Upper lobe of left lung (tissue), 6 donors: Measurements from ENCODE around the gene IL3RA. TPM values are rescaled to one million over a fixed set of nuclear protein-coding genes. Genes with fewer than 3 reads are reported as not detected.

Experiments
- ATAC-seq, 2 donors: fragments of 200-7000 bp; cut with Tn5 transposase; one replicate each; pipeline ENCODE4 v1.9.1; 2022; ENCODE audit warnings: mild to moderate bottlenecking in 2 of 2, moderate library complexity in 2 of 2; ENCODE audit not compliant: low FRiP score in 2 of 2
- DNase-seq, 2 donors: peaks; one replicate each; pipeline ENCODE4 v3.0.0-alpha.2; 2019 to 2020
- H3K27ac ChIP-seq, 4 donors: fragments of 200-600 bp; sonication (generic); one replicate each; pipeline ENCODE4 v1.5.1; 2016 to 2019
- H3K27me3 ChIP-seq, 4 donors: fragments of 200-600 bp; sonication (generic); one replicate each; pipeline ENCODE4 v1.5.1; 2017 to 2019
- H3K36me3 ChIP-seq, 4 donors: fragments of 200-600 bp; sonication (generic); one replicate each; pipeline ENCODE4 v1.5.1; 2016 to 2019
- H3K4me1 ChIP-seq, 4 donors: fragments of 200-600 bp; sonication (generic); one replicate each; pipeline ENCODE4 v1.5.1; 2018 to 2019
- H3K4me3 ChIP-seq, 4 donors: fragments of 200-600 bp; sonication (generic); one replicate each; pipeline ENCODE4 v1.5.1; 2017 to 2019; ENCODE audit warnings: mild to moderate bottlenecking in 2 of 4, moderate library complexity in 1 of 4
- H3K9me3 ChIP-seq, 4 donors: fragments of 200-600 bp; sonication (generic); one replicate each; pipeline ENCODE4 v1.5.1; 2018 to 2019
- CTCF ChIP-seq, 6 experiments: fragments of 450-650 bp in 4 of 6; fragments of 200-600 bp in 2 of 6; sonication (generic) in 2 of 6; IDR thresholded peaks; one replicate each; pipeline ENCODE4 v1.5.1; 2016 to 2019; ENCODE audit warnings: antibody characterized with exemption in 6 of 6
- EP300 ChIP-seq, 4 donors: sonication (generic); formaldehyde crosslinking; IDR thresholded peaks; one replicate each; pipeline ENCODE4 v1.5.1; 2017; ENCODE audit warnings: antibody characterized with exemption in 4 of 4, control low read depth in 2 of 4
- POLR2A ChIP-seq, 4 donors: fragments of 450-650 bp; IDR thresholded peaks; one replicate each; pipeline ENCODE4 v1.5.1; 2016 to 2017; ENCODE audit warnings: antibody characterized with exemption in 4 of 4, mild to moderate bottlenecking in 2 of 4
- POLR2AphosphoS5 ChIP-seq, 2 donors: sonication (generic); formaldehyde crosslinking; IDR thresholded peaks; one replicate each; pipeline ENCODE4 v1.5.1; 2017; ENCODE audit warnings: antibody characterized with exemption in 2 of 2
- WGBS, 2 donors: methylation state at CpG; one replicate each; pipeline ENCODE4 v1.1.5; 2017 to 2018; 5-methylcytosine and 5-hydroxymethylcytosine counted together
- total RNA-seq, 6 donors: library from RNA; depleted of rRNA in 4 of 6; stranded (reverse); fragments of >200 nt in 4 of 6; gene quantifications; one replicate each; pipeline versions ENCODE4 v1.1.0 to v1.2.1, GENCODE V29; 2016 to 2021
- donor health status: DM: no; HTN: no; CAD: no; lungs with moderate emphysema.
- donor health status: DM: no; HTN: yes; CAD: no; lungs with severe emphysema.

The IL3RA gene
- total RNA-seq, 6 donors from 2014 or later: 8.8 to 62.3 (median 31.9) TPM

- H3K4me1 ChIP-seq: no peaks in the 10 kb centered on the region
- no peaks in the 10 kb centered on the region for H3K9me3 ChIP-seq
- no peak for DNase-seq
- no peak for TF ChIP-seq POLR2AphosphoS5 (IDR thresholded peaks at IDR 0.05)
- no peak for TF ChIP-seq CTCF (IDR thresholded peaks at IDR 0.05)
- no peak for TF ChIP-seq POLR2A (IDR thresholded peaks at IDR 0.05)
- TF ChIP-seq EP300 (IDR thresholded peaks at IDR 0.05): no peak
- no peak overlapping the region for H3K27ac ChIP-seq
- no peak for ATAC-seq
- no peaks in the 10 kb centered on the region for H3K27me3 ChIP-seq
- peaks cover 6 to 70% (median 50%) of the 10 kb centered on the region in 4 donors for H3K36me3 ChIP-seq
- no peak overlapping the region for H3K4me3 ChIP-seq
Observed at GRCh38 chrX:1407035-1407434, 70.5 kb downstream of the IL3RA start.

GRCh38 chrX:1411326-1411725 lies 74.7 kb downstream of the IL3RA start:
- no peak overlapping the region for H3K4me3 ChIP-seq
- H3K36me3 ChIP-seq: peaks cover 6 to 63% (median 41%) of the 10 kb centered on the region in 4 donors
- no peaks in the 10 kb centered on the region for H3K4me1 ChIP-seq
- no peak for ATAC-seq
- H3K27me3 ChIP-seq: no peaks in the 10 kb centered on the region
- DNase-seq: no peak
- WGBS, 2 donors: 72 to 77% methylated on average over 12 of the region's 12 CpGs
- no peaks in the 10 kb centered on the region for H3K9me3 ChIP-seq
- TF ChIP-seq POLR2A (IDR thresholded peaks at IDR 0.05) (no peak), POLR2AphosphoS5 (IDR thresholded peaks at IDR 0.05) (no peak), CTCF (IDR thresholded peaks at IDR 0.05) (no peak), EP300 (IDR thresholded peaks at IDR 0.05) (no peak)
- H3K27ac ChIP-seq: no peak overlapping the region

- no peak for TF ChIP-seq POLR2A (IDR thresholded peaks at IDR 0.05)
- TF ChIP-seq CTCF (IDR thresholded peaks at IDR 0.05): no peak
- TF ChIP-seq EP300 (IDR thresholded peaks at IDR 0.05): no peak
- TF ChIP-seq POLR2AphosphoS5 (IDR thresholded peaks at IDR 0.05): no peak
- no peak overlapping the region for H3K4me3 ChIP-seq
- 88 to 90% methylated on average over 23 to 31 of the region's 31 CpGs for WGBS, 2 donors
- no peak for DNase-seq
- peak; percentile 30 to 32 for ATAC-seq
- H3K4me1 ChIP-seq: no peaks in the 10 kb centered on the region
- no peak overlapping the region for H3K27ac ChIP-seq
- no peaks in the 10 kb centered on the region for H3K27me3 ChIP-seq
- H3K36me3 ChIP-seq: peaks cover under 1 to 50% (median 29%) of the 10 kb centered on the region in 4 donors
- H3K9me3 ChIP-seq: no peaks in the 10 kb centered on the region
Observed at GRCh38 chrX:1412551-1413161, 76.1 kb downstream of the IL3RA start.

- 66 to 78% methylated on average over 9 to 15 of the region's 15 CpGs for WGBS, 2 donors
- Histone ChIP-seq H3K27me3 (no peaks in the 10 kb centered on the region), H3K27ac (no peak overlapping the region), H3K4me1 (no peaks in the 10 kb centered on the region), H3K4me3 (no peak overlapping the region), H3K9me3 (peaks cover 0 to 5% (median 0%) of the 10 kb centered on the region in 4 donors), H3K36me3 (peaks cover 0 to 62% (median 34%) of the 10 kb centered on the region in 4 donors)
- TF ChIP-seq CTCF (IDR thresholded peaks at IDR 0.05) (no peak), POLR2A (IDR thresholded peaks at IDR 0.05) (no peak), POLR2AphosphoS5 (IDR thresholded peaks at IDR 0.05) (no peak), EP300 (IDR thresholded peaks at IDR 0.05) (no peak)
- DNase-seq (no peak), ATAC-seq (no peak)
Observed at GRCh38 chrX:1416327-1416784, 79.8 kb downstream of the IL3RA start.
